ENCODE data around the gene AQP12A. TPM values are rescaled to one million over a fixed set of nuclear protein-coding genes. Genes with fewer than 3 reads are reported as not detected.

AQP12A gene
- total and polyA plus RNA-seq, 10 of the 15 experiments (the other 5 are each of a cell fraction or from before 2014, with no cell fraction given) = not detected

- TF ChIP-seq, protein P1, sequence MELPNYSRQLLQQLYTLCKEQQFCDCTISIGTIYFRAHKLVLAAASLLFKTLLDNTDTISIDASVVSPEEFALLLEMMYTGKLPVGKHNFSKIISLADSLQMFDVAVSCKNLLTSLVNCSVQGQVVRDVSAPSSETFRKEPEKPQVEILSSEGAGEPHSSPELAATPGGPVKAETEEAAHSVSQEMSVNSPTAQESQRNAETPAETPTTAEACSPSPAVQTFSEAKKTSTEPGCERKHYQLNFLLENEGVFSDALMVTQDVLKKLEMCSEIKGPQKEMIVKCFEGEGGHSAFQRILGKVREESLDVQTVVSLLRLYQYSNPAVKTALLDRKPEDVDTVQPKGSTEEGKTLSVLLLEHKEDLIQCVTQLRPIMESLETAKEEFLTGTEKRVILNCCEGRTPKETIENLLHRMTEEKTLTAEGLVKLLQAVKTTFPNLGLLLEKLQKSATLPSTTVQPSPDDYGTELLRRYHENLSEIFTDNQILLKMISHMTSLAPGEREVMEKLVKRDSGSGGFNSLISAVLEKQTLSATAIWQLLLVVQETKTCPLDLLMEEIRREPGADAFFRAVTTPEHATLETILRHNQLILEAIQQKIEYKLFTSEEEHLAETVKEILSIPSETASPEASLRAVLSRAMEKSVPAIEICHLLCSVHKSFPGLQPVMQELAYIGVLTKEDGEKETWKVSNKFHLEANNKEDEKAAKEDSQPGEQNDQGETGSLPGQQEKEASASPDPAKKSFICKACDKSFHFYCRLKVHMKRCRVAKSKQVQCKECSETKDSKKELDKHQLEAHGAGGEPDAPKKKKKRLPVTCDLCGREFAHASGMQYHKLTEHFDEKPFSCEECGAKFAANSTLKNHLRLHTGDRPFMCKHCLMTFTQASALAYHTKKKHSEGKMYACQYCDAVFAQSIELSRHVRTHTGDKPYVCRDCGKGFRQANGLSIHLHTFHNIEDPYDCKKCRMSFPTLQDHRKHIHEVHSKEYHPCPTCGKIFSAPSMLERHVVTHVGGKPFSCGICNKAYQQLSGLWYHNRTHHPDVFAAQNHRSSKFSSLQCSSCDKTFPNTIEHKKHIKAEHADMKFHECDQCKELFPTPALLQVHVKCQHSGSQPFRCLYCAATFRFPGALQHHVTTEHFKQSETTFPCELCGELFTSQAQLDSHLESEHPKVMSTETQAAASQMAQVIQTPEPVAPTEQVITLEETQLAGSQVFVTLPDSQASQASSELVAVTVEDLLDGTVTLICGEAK (IDR thresholded peaks at IDR 0.05; ENCODE audit: borderline replicate concordance) = no peak
- TF ChIP-seq ZZZ3 (IDR thresholded peaks at IDR 0.05; ENCODE audit: control insufficient read depth, insufficient read length, low read depth) = no peak
- no peak for TF ChIP-seq SMC3 (IDR thresholded peaks at IDR 0.05; ENCODE audit: borderline replicate concordance, low read length)
- no peak for TF ChIP-seq SIN3A (IDR thresholded peaks at IDR 0.05; ENCODE audit: low read depth, low read length)
- TF ChIP-seq SMAD5 (IDR thresholded peaks at IDR 0.05; ENCODE audit: low read depth) = no peak
- no peak for TF ChIP-seq E4F1 (IDR thresholded peaks at IDR 0.05; ENCODE audit: borderline replicate concordance, partially characterized antibody)
- no peak for TF ChIP-seq SIX5 (IDR thresholded peaks at IDR 0.05; ENCODE audit: low read depth, low read length, severe bottlenecking)
- TF ChIP-seq USF2 (IDR thresholded peaks at IDR 0.05; ENCODE audit: borderline replicate concordance, low read depth, low read length) = no peak
- TF ChIP-seq TAF1 (IDR thresholded peaks at IDR 0.05; ENCODE audit: borderline replicate concordance, low read depth, low read length) = no peak
- no peak for TF ChIP-seq STAT3 (IDR thresholded peaks at IDR 0.05; ENCODE audit: low read depth, low read length)
- no peak for TF ChIP-seq ZNF274 (IDR thresholded peaks at IDR 0.05; ENCODE audit: insufficient read depth, insufficient read length)
- TF ChIP-seq, protein P2, sequence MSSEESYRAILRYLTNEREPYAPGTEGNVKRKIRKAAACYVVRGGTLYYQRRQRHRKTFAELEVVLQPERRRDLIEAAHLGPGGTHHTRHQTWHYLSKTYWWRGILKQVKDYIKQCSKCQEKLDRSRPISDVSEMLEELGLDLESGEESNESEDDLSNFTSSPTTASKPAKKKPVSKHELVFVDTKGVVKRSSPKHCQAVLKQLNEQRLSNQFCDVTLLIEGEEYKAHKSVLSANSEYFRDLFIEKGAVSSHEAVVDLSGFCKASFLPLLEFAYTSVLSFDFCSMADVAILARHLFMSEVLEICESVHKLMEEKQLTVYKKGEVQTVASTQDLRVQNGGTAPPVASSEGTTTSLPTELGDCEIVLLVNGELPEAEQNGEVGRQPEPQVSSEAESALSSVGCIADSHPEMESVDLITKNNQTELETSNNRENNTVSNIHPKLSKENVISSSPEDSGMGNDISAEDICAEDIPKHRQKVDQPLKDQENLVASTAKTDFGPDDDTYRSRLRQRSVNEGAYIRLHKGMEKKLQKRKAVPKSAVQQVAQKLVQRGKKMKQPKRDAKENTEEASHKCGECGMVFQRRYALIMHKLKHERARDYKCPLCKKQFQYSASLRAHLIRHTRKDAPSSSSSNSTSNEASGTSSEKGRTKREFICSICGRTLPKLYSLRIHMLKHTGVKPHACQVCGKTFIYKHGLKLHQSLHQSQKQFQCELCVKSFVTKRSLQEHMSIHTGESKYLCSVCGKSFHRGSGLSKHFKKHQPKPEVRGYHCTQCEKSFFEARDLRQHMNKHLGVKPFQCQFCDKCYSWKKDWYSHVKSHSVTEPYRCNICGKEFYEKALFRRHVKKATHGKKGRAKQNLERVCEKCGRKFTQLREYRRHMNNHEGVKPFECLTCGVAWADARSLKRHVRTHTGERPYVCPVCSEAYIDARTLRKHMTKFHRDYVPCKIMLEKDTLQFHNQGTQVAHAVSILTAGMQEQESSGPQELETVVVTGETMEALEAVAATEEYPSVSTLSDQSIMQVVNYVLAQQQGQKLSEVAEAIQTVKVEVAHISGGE (CRISPR knock-in tag; IDR thresholded peaks at IDR 0.05) = no peak
- TF ChIP-seq NFIC (IDR thresholded peaks at IDR 0.05; ENCODE audit: low read depth, low read length) = no peak
These were observed 32.8 kb downstream of the AQP12A start (continued) for GRCh38 chr2:240724431-240724830.
